Gastrocnemius medialis (tissue), 4 donors: ENCODE data around the gene OTUD4. TPM values are rescaled to one million over a fixed set of nuclear protein-coding genes. Genes with fewer than 3 reads are reported as not detected.

Experiments used
- ATAC-seq, 2 donors: fragments of 150-250 bp; one replicate each; pipeline ENCODE4 v1.9.1; 2016
- DNase-seq, 2 donors: peaks; one replicate each; pipeline ENCODE4 v3.0.0-alpha.2; 2019
- H3K27ac ChIP-seq, 4 donors: fragments of 200-600 bp; sonication (generic); 1 replicate in 1 of 4; 2 replicates in 3 of 4; pipeline ENCODE4 v1.5.1; 2016 to 2018; ENCODE audit warnings: mild to moderate bottlenecking in 2 of 4, moderate library complexity in 1 of 4
- H3K27me3 ChIP-seq, 3 donors: fragments of 200-600 bp; sonication (generic) in 2 of 3; 1 replicate in 1 of 3; 2 replicates in 2 of 3; pipeline versions ENCODE4 v1.5.1 to v1.6.0; 2016 to 2019; ENCODE audit warnings: mild to moderate bottlenecking in 1 of 3, moderate library complexity in 1 of 3
- H3K36me3 ChIP-seq, 2 donors: fragments of 200-600 bp; sonication (generic) in 1 of 2; one replicate each; pipeline ENCODE4 v1.5.1; 2017 to 2018
- H3K4me1 ChIP-seq, 2 donors: fragments of 200-600 bp; sonication (generic) in 1 of 2; one replicate each; pipeline ENCODE4 v1.5.1; 2016 to 2017; ENCODE audit warnings: mild to moderate bottlenecking in 2 of 2
- H3K4me3 ChIP-seq, 4 donors: fragments of 200-600 bp; sonication (generic) in 3 of 4; 1 replicate in 1 of 4; 2 replicates in 3 of 4; pipeline ENCODE4 v1.5.1; 2016 to 2019; ENCODE audit warnings: mild to moderate bottlenecking in 2 of 4
- H3K9me3 ChIP-seq, 3 donors: fragments of 200-600 bp; sonication (generic) in 2 of 3; 1 replicate in 1 of 3; 2 replicates in 2 of 3; pipeline ENCODE4 v1.5.1; 2016 to 2019
- POLR2A ChIP-seq, 2 donors: fragments of 450-650 bp; IDR thresholded peaks; one replicate each; pipeline ENCODE4 v1.6.1; 2017; ENCODE audit warnings: antibody characterized with exemption in 2 of 2, mild to moderate bottlenecking in 2 of 2, moderate library complexity in 2 of 2
- in situ Hi-C, 4 donors: fragments of 200-750 bp; cut with MboI; loops; one replicate each; pipeline versions ENCODE4 v1.15.0 to v1.8.0; 2017; ENCODE audit warnings: low sequenced_read_pairs in 4 of 4
- intact Hi-C: fragments of 100-400 bp; cut with DNase I; formaldehyde crosslinking; loops from one replicate; pipeline ENCODE4 v1.15.1; 2023; ENCODE audit warnings: low total_unique reads
- total RNA-seq, 4 donors: library from RNA; depleted of rRNA; stranded (reverse); fragments of >200 nt; gene quantifications; one replicate each; pipeline versions ENCODE4 v1.1.0 to v1.2.3, GENCODE V29; 2016
- TF ChIP-seq, protein P1 (sequence below), 5 experiments: fragments of 450-650 bp in 3 of 5; fragments of 200-600 bp in 2 of 5; sonication (generic) in 2 of 5; IDR thresholded peaks in 4 of 5; conservative IDR thresholded peaks in 1 of 5; 1 replicate in 4 of 5; 2 replicates in 1 of 5; pipeline ENCODE4 v1.5.1; 2016 to 2019; ENCODE audit warnings: antibody characterized with exemption in 5 of 5, mild to moderate bottlenecking in 3 of 5, moderate library complexity in 3 of 5

OTUD4 gene
- total RNA-seq, 4 donors from 2014 or later, result 32.6 to 61.1 (median 47.9) TPM

DNA sequence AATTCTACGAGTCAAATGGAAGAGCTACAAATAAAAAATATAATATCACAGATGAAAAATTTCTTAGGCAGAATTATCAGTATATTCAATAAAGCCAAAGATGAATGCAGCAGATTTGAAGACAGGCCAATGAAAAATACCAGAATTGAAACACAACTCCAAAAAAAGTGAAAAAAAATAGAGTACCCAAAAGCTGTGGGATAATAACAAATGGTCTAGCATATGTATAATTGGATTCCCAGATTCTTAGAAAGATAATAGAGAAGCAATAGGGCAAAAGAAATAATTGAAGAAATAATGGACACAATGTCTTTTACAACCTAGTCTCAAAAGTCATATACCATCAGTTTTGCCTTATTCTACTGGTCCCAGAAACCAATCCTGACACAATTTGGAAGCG is 86.8 kb downstream of the OTUD4 start:
- ATAC-seq, result no peak
- peaks cover 2 to 67% of the 10 kb centered on the region in 2 donors for H3K36me3 ChIP-seq
- TF ChIP-seq, protein P1, sequence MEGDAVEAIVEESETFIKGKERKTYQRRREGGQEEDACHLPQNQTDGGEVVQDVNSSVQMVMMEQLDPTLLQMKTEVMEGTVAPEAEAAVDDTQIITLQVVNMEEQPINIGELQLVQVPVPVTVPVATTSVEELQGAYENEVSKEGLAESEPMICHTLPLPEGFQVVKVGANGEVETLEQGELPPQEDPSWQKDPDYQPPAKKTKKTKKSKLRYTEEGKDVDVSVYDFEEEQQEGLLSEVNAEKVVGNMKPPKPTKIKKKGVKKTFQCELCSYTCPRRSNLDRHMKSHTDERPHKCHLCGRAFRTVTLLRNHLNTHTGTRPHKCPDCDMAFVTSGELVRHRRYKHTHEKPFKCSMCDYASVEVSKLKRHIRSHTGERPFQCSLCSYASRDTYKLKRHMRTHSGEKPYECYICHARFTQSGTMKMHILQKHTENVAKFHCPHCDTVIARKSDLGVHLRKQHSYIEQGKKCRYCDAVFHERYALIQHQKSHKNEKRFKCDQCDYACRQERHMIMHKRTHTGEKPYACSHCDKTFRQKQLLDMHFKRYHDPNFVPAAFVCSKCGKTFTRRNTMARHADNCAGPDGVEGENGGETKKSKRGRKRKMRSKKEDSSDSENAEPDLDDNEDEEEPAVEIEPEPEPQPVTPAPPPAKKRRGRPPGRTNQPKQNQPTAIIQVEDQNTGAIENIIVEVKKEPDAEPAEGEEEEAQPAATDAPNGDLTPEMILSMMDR (IDR thresholded peaks at IDR 0.05 in 4 of 5, conservative IDR thresholded peaks at IDR 0.05 in 1 of 5), result no peak
- no peak for TF ChIP-seq POLR2A (IDR thresholded peaks at IDR 0.05)
- intact Hi-C loops, result loop anchor here (10.0 kb wide), 2 partner anchors 919 to 1579 kb away; partner anchors contain the start of gene SMARCA5
- H3K27ac ChIP-seq, result no peak overlapping the region
- H3K27me3 ChIP-seq, result no peaks in the 10 kb centered on the region
- DNase-seq, result no peak
- in situ Hi-C loops, result no loop called here
- H3K4me1 ChIP-seq, result peaks cover 8 to 11% of the 10 kb centered on the region in 2 donors
- H3K4me3 ChIP-seq, result no peak overlapping the region
- H3K9me3 ChIP-seq, result peaks cover 0 to 13% (median 0%) of the 10 kb centered on the region in 3 donors

DNA sequence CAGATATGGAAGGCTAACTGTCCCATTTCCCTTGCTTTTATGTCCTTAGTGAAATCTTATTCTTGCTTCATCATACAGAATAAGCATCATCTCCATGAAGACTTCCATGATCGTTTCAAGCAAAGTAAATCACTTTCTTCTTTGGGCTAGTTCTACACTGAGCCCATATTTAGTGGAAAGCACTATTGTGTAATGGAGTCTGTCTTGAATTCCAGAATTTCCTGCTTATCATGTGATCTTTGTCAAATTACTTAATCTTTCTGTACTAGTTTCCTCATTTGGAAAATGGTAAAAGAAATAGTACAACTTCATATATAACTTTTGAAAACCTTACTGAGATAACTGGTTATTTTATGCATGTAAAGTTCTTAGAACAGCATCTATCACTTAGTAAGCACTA is 90.0 kb downstream of the OTUD4 start:
- no peaks in the 10 kb centered on the region for H3K27me3 ChIP-seq
- in situ Hi-C loops (no loop called here), intact Hi-C loops (loop anchor here (10.0 kb wide), 2 partner anchors 916 to 1576 kb away; partner anchors contain the start of gene SMARCA5)
- H3K27ac ChIP-seq, result no peak overlapping the region
- TF ChIP-seq POLR2A (IDR thresholded peaks at IDR 0.05), result no peak
- TF ChIP-seq, protein P1 (IDR thresholded peaks at IDR 0.05 in 4 of 5, conservative IDR thresholded peaks at IDR 0.05 in 1 of 5), result no peak
- no peak for ATAC-seq
- DNase-seq, result no peak
- H3K36me3 ChIP-seq, result peaks cover 2 to 63% of the 10 kb centered on the region in 2 donors
- peaks cover 0 to 13% (median 0%) of the 10 kb centered on the region in 3 donors for H3K9me3 ChIP-seq
- no peak overlapping the region for H3K4me3 ChIP-seq
- no peaks in the 10 kb centered on the region for H3K4me1 ChIP-seq

DNA sequence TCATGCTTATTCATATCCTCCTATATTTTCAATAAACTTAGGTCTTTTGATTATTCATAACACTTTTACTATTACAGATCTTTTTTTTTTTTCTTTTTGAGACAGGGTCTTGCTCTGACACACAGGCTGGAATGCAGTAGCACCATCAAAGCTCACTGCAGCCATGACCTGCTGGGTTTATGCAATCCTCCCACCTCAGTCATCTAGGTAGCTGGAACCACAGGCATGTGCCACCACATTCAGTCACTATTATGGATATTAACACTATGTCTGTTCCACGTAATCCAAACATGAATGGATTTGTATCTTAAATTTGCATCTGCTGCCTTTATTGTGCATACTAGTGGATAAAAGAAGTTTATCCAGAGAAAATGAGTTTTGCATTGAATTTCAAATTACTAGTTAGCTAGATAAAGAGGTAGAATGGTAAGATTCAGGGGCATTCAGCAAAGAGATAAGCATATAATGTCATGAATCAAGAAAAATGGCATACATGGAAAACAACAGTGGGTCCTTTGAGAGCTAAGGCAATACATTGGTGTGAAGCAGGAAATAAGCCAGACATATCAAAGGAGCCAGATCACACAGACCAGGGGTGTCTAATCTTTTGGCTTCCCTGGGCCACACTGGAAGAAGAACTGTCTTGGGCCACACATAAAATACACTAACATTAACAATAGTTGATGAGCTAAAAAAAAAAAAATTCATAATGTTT is 96.3 kb downstream of the OTUD4 start:
- TF ChIP-seq, protein P1 (IDR thresholded peaks at IDR 0.05 in 4 of 5, conservative IDR thresholded peaks at IDR 0.05 in 1 of 5), result no peak
- no peak for TF ChIP-seq POLR2A (IDR thresholded peaks at IDR 0.05)
- Histone ChIP-seq H3K27me3 (no peaks in the 10 kb centered on the region), H3K4me1 (no peaks in the 10 kb centered on the region), H3K27ac (no peak overlapping the region), H3K36me3 (peaks cover 0 to 17% of the 10 kb centered on the region in 2 donors), H3K4me3 (no peak overlapping the region), H3K9me3 (no peaks in the 10 kb centered on the region)
- intact Hi-C loops, result no loop called here
- ATAC-seq (no peak), DNase-seq (no peak)
- in situ Hi-C loops, result no loop called here

Other genes starting within 250 kb of the OTUD4 start
- gene ANAPC10, start 82.4 kb downstream of the OTUD4 start, total RNA-seq, result 10 to 100 TPM; 17.7 to 33.6 (median 24.9) TPM
- 10 to 100 TPM; 42.9 to 79.3 (median 62.5) TPM for gene ABCE1, start 82.3 kb downstream of the OTUD4 start, total RNA-seq